Suprapubic skin (tissue), 3 donors: ENCODE results near the gene ANKRD66.

Source experiments
- EP300 ChIP-seq: sonication (generic); formaldehyde crosslinking; IDR thresholded peaks from one replicate; pipeline ENCODE4 v1.6.1; 2017; ENCODE audit warnings: antibody characterized with exemption
- POLR2A ChIP-seq, 2 donors: fragments of 450-650 bp; IDR thresholded peaks; one replicate each; pipeline ENCODE4 v1.6.1; 2017; ENCODE audit warnings: antibody characterized with exemption in 2 of 2, mild to moderate bottlenecking in 2 of 2, moderate library complexity in 2 of 2
- TF ChIP-seq, protein P1 (sequence below), 2 donors: fragments of 200-600 bp in 1 of 2; fragments of 450-650 bp in 1 of 2; sonication (generic) in 1 of 2; IDR thresholded peaks; one replicate each; pipeline ENCODE4 v1.5.1; 2016 to 2019; ENCODE audit warnings: antibody characterized with exemption in 2 of 2, mild to moderate bottlenecking in 1 of 2, moderate library complexity in 1 of 2

DNA sequence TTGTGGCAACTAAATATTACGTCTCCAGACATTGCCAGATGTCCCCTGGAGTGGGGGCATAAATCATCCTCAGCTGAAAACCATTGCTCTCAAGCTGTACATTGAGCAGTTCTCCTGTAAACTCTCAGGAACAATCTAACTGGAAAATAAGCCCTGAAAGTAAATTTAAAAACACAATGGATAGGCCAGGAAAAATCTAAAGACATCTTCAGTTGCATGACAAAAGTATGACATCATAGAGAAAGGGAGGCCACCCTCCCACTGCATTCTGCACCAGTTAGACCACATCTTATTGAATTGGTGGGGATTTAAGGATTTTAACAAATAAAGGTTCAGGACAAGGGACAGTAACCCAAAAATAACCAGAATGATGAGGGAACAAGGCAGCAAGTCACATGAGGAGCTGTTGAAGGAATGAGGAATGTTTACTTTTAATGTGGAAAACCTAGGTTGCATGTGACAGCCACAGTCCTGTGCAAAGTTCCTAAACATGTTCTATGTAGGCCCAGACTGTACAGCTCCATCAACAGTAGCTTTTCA, 16.9 kb upstream of the ANKRD66 start:
- TF ChIP-seq, protein P1, sequence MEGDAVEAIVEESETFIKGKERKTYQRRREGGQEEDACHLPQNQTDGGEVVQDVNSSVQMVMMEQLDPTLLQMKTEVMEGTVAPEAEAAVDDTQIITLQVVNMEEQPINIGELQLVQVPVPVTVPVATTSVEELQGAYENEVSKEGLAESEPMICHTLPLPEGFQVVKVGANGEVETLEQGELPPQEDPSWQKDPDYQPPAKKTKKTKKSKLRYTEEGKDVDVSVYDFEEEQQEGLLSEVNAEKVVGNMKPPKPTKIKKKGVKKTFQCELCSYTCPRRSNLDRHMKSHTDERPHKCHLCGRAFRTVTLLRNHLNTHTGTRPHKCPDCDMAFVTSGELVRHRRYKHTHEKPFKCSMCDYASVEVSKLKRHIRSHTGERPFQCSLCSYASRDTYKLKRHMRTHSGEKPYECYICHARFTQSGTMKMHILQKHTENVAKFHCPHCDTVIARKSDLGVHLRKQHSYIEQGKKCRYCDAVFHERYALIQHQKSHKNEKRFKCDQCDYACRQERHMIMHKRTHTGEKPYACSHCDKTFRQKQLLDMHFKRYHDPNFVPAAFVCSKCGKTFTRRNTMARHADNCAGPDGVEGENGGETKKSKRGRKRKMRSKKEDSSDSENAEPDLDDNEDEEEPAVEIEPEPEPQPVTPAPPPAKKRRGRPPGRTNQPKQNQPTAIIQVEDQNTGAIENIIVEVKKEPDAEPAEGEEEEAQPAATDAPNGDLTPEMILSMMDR (IDR thresholded peaks at IDR 0.05), result no peak
- no peak for TF ChIP-seq POLR2A (IDR thresholded peaks at IDR 0.05)
- no peak for TF ChIP-seq EP300
